Stomach smooth muscle (tissue), 2 donors: Measurements from ENCODE around the gene GRIPAP1.

Experiments used
- H3K27ac ChIP-seq: one replicate; pipeline ENCODE4 v1.7.0; 2013; ENCODE audit warnings: mild to moderate bottlenecking, low read length, inconsistent platforms
- H3K27me3 ChIP-seq, 2 donors: one replicate each; pipeline ENCODE4 v1.7.0; 2013; ENCODE audit warnings: low read length in 2 of 2; ENCODE audit not compliant: insufficient read depth in 2 of 2, control insufficient read depth in 1 of 2
- H3K36me3 ChIP-seq, 2 donors: one replicate each; pipeline ENCODE4 v1.7.0; 2013; ENCODE audit warnings: low read length in 2 of 2; ENCODE audit not compliant: control insufficient read depth in 2 of 2, insufficient read depth in 2 of 2
- H3K4me1 ChIP-seq: one replicate; pipeline ENCODE4 v1.7.0; 2013; ENCODE audit warnings: low read length; ENCODE audit not compliant: control insufficient read depth, insufficient read depth
- H3K4me3 ChIP-seq, 2 donors: one replicate each; pipeline ENCODE4 v1.7.0; 2013; ENCODE audit warnings: low read length in 2 of 2
- H3K9ac ChIP-seq, 2 donors: one replicate each; pipeline ENCODE4 v1.7.0; 2013; ENCODE audit warnings: low read length in 2 of 2, mild to moderate bottlenecking in 1 of 2
- H3K9me3 ChIP-seq, 2 donors: one replicate each; pipeline ENCODE4 v1.7.0; 2013; ENCODE audit warnings: low read length in 2 of 2; ENCODE audit not compliant: control insufficient read depth in 2 of 2
- donor health status: healthy.
- donor health status: Pancreatic carcinoma.

The GRIPAP1 gene

GRCh38 chrX:49002091-49002935, at the start of gene GRIPAP1:
GRIPAP1 (minus strand) TSS chrX:49002264; CDS start chrX:49002229, 35 bp downstream.
- Histone ChIP-seq H3K9ac (peak within 1 kb of the TSS; percentile 84 to 96), H3K9me3 (peaks cover 0 to 2% of the 10 kb centered on the region in 2 donors), H3K36me3 (peaks cover 3 to 6% of the 10 kb centered on the region in 2 donors), H3K4me1 (peaks cover 12% of the 10 kb centered on the region), H3K4me3 (peak within 1 kb of the TSS; percentile 83 to 87), H3K27ac (peak within 1 kb of the TSS; percentile 85), H3K27me3 (peaks cover 0 to 10% of the 10 kb centered on the region in 2 donors)

DNA sequence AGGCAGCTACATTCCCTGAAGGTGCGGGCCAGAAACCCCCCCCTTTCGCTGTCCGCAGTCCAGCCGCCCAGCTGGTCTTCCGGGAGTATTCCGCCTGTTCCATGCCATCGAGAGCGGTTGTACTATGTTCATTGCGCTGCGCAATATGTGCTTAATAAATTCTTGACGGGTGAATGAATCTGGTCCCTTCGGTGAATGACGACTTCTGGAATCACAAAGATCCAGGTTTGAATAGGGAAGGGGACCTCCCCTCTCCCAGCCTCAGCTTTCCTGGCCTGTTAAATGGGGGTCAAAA, 41.9 kb upstream of the GRIPAP1 start:
- Histone ChIP-seq H3K36me3 (peaks cover 0 to 3% of the 10 kb centered on the region in 2 donors), H3K9ac (peak overlapping the region; percentile 31 to 36), H3K27me3 (no peaks in the 10 kb centered on the region), H3K9me3 (no peaks in the 10 kb centered on the region), H3K4me3 (peak overlapping the region; percentile 36 to 44), H3K27ac (peak overlapping the region; percentile 62), H3K4me1 (peaks cover 21% of the 10 kb centered on the region)

DNA sequence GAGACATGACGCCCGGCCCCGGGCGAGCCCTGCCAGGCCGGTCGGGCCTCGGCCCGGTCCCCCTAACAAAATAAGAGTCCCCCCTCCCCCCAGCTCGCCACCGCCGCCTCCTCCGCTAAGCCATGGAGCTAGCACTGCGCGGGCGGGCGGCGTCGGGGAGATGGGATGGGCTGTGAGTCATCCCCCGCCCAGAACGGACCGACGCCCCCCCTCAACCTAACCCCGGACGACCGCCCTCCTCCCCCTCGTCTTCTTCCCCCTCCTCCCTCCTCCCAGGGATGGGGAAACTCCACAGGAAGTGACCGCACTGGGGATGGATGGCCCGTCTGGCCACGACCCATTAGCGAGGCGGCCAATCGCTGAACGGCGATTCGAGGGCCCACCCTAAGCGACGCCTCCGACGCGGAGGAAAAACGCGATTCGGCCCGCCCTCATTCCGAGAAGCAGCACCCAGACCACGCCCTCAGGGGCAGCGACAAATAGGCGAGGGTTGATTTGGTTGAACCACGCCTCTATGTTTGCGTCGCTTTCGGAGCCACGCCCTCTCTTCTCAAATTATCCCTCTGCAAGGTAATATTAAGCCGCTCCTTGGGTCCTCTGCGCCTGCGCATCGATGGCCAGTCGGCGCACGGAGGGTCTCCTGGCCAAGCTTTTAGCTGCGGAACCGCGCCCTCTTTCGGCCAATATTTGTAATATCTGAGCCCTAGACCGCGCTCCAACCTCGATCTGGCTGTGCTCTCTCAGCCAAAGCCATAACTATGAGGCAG, 41.3 kb upstream of the GRIPAP1 start, which contains the start of gene TFE3:
Gene TFE3 (minus strand): TSS at position 138 of the 767 bp plus-strand sequence. CDS start 131 bp downstream, at position 7.
- H3K4me1 ChIP-seq, result peaks cover 22% of the 10 kb centered on the region
- H3K27me3 ChIP-seq, result no peaks in the 10 kb centered on the region
- H3K36me3 ChIP-seq, result peaks cover 4% of the 10 kb centered on the region in 2 donors
- peak within 1 kb of the TSS; percentile 97 for H3K27ac ChIP-seq
- H3K9ac ChIP-seq, result peak within 1 kb of the TSS; percentile 97 to 99
- peak within 1 kb of the TSS; percentile 77 to 94 for H3K4me3 ChIP-seq
- no peaks in the 10 kb centered on the region for H3K9me3 ChIP-seq

- Histone ChIP-seq H3K27me3 (peaks cover 0 to 3% of the 10 kb centered on the region in 2 donors), H3K27ac (peak overlapping the region; percentile 97), H3K36me3 (peaks cover 8 to 11% of the 10 kb centered on the region in 2 donors), H3K9ac (peak overlapping the region; percentile 97 to 99), H3K9me3 (no peaks in the 10 kb centered on the region), H3K4me1 (peaks cover 22% of the 10 kb centered on the region), H3K4me3 (peak overlapping the region; percentile 77 to 94)
Measured at GRCh38 chrX:49042581-49043219, 40.6 kb upstream of the GRIPAP1 start.

GRCh38 chrX:49041744-49042580, 39.9 kb upstream of the GRIPAP1 start:
- Histone ChIP-seq H3K27ac (peak overlapping the region; percentile 97), H3K9me3 (no peaks in the 10 kb centered on the region)

GRCh38 chrX:49040376-49040955, 38.4 kb upstream of the GRIPAP1 start:
- peaks cover 11 to 19% of the 10 kb centered on the region in 2 donors for H3K36me3 ChIP-seq
- peak overlapping the region; percentile 16 to 49 for H3K4me3 ChIP-seq
- no peaks in the 10 kb centered on the region for H3K9me3 ChIP-seq
- H3K27me3 ChIP-seq, result peaks cover 0 to 4% of the 10 kb centered on the region in 2 donors
- H3K9ac ChIP-seq, result peak overlapping the region; percentile 21 to 99
- peaks cover 22% of the 10 kb centered on the region for H3K4me1 ChIP-seq
- peak overlapping the region; percentile 70 for H3K27ac ChIP-seq

More at GRCh38 chrX:49041744-49042580, 39.9 kb upstream of the GRIPAP1 start:
- H3K4me1 ChIP-seq, result peaks cover 22% of the 10 kb centered on the region
- H3K27me3 ChIP-seq, result peaks cover 0 to 4% of the 10 kb centered on the region in 2 donors
- peak overlapping the region; percentile 97 to 99 for H3K9ac ChIP-seq
- peak overlapping the region; percentile 77 to 94 for H3K4me3 ChIP-seq
- peaks cover 11 to 16% of the 10 kb centered on the region in 2 donors for H3K36me3 ChIP-seq

DNA sequence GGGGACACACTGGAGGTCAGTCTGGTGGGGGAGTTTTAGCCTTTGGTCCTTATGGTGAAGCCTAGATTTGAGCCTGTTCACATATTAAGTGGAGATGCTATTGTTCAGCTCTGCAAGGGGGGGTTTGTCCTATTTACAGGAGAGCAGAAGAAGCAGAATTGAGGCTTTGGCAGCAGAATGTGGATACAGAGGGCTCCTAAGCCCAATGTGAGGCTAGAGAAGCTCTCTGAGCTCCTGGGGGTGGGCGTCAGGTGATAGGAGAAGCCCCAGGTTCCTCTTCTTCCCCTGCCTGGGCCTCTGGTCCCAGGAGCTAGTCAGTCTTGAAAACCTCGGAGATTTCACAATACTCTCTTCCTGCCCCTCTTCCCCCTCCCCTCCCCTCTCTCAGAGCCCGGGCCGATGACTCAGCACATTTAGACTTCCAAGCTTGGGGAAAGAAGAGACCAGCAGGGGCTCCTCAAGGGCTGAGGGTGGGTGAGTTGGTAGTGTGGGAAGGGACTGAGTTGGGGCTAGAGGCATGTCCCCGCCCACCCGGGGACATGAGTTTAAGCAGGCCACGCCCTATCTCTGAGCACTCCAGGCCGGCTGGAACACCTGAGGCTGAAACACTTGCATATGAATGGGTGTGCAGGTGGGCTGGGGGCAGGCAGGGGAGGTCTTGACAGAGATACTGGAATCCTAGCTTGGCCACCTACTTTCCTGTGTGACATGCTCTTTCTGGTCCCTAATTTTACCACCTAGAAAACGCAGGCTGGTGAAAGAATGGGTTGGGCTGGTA, 37.7 kb upstream of the GRIPAP1 start:
- peaks cover 22% of the 10 kb centered on the region for H3K4me1 ChIP-seq
- H3K9me3 ChIP-seq, result no peaks in the 10 kb centered on the region
- peak overlapping the region; percentile 64 to 99 for H3K9ac ChIP-seq
- H3K36me3 ChIP-seq, result peaks cover 11 to 19% of the 10 kb centered on the region in 2 donors
- peak overlapping the region; percentile 70 for H3K27ac ChIP-seq
- H3K27me3 ChIP-seq, result peaks cover 0 to 4% of the 10 kb centered on the region in 2 donors
- H3K4me3 ChIP-seq, result peak overlapping the region; percentile 35 to 49

DNA sequence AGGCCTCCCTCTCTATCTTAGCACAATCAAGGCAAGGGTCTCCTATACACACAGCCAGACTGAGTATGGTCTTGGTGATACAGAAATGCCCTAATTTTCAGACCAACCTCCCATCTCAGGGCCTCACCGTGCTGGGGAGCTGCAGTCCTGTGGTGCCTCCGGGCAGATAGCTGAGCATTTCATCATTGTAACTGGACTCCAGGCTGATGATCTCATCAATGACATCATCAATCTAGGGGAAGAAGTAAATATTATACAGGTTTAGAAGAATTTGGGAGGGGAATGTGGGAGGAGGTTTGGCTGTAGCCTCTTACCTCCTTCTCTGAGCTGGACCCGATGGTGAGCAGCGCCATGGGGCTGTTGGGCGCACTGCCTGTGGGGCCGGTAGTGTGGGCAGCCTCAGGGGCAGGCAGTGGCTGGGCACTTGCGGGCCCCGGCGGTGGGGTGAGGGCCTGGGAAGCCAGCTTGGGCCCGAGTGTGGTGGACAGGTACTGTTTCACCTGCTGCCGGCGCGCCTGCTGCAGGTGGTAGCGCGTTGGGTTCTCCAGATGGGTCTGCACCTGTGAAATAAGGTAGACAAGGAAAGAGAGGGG, 35.9 kb upstream of the GRIPAP1 start:
- H3K36me3 ChIP-seq, result peaks cover 21 to 32% of the 10 kb centered on the region in 2 donors
- no peak overlapping the region for H3K27ac ChIP-seq
- H3K27me3 ChIP-seq, result peaks cover 0 to 4% of the 10 kb centered on the region in 2 donors
- H3K4me3 ChIP-seq, result no peak overlapping the region
- H3K4me1 ChIP-seq, result peaks cover 30% of the 10 kb centered on the region
- H3K9ac ChIP-seq, result no peak overlapping the region
- no peaks in the 10 kb centered on the region for H3K9me3 ChIP-seq

- H3K9me3 ChIP-seq, result no peaks in the 10 kb centered on the region
- H3K4me1 ChIP-seq, result peaks cover 10% of the 10 kb centered on the region
- H3K27ac ChIP-seq, result no peak overlapping the region
- peaks cover 15 to 22% of the 10 kb centered on the region in 2 donors for H3K36me3 ChIP-seq
- no peaks in the 10 kb centered on the region for H3K27me3 ChIP-seq
- no peak overlapping the region for H3K9ac ChIP-seq
- H3K4me3 ChIP-seq, result no peak overlapping the region
Measured at GRCh38 chrX:49030283-49030682, 28.2 kb upstream of the GRIPAP1 start.
